ENCODE measurements around the gene KIAA1586.

GRCh38 chr6:57038906-57039305 is 7.6 kb upstream of the KIAA1586 start:
- no peak for TF ChIP-seq CTCF (IDR thresholded peaks at IDR 0.05; ENCODE audit: insufficient read depth, low read length)
- no peak for TF ChIP-seq POLR2AphosphoS5 (IDR thresholded peaks at IDR 0.05; ENCODE audit: low read depth)
- TF ChIP-seq, protein P1, sequence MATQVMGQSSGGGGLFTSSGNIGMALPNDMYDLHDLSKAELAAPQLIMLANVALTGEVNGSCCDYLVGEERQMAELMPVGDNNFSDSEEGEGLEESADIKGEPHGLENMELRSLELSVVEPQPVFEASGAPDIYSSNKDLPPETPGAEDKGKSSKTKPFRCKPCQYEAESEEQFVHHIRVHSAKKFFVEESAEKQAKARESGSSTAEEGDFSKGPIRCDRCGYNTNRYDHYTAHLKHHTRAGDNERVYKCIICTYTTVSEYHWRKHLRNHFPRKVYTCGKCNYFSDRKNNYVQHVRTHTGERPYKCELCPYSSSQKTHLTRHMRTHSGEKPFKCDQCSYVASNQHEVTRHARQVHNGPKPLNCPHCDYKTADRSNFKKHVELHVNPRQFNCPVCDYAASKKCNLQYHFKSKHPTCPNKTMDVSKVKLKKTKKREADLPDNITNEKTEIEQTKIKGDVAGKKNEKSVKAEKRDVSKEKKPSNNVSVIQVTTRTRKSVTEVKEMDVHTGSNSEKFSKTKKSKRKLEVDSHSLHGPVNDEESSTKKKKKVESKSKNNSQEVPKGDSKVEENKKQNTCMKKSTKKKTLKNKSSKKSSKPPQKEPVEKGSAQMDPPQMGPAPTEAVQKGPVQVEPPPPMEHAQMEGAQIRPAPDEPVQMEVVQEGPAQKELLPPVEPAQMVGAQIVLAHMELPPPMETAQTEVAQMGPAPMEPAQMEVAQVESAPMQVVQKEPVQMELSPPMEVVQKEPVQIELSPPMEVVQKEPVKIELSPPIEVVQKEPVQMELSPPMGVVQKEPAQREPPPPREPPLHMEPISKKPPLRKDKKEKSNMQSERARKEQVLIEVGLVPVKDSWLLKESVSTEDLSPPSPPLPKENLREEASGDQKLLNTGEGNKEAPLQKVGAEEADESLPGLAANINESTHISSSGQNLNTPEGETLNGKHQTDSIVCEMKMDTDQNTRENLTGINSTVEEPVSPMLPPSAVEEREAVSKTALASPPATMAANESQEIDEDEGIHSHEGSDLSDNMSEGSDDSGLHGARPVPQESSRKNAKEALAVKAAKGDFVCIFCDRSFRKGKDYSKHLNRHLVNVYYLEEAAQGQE (IDR thresholded peaks at IDR 0.05; ENCODE audit: insufficient replicate concordance, low read depth): no peak

Measured in HL-60 (cell line).